HG03159 (cell line): ENCODE results near the gene FILIP1.

Source experiments
- ATAC-seq: cut with Tn5 transposase; IDR thresholded peaks from one replicate; pipeline ENCODE4 v1.9.1; 2021; ENCODE audit warnings: mild to moderate bottlenecking, moderate library complexity; ENCODE audit not compliant: unreplicated experiment

The FILIP1 gene

GRCh38 chr6:75393806-75394205 lies 99.8 kb downstream of the FILIP1 start:
- no peak for ATAC-seq

DNA sequence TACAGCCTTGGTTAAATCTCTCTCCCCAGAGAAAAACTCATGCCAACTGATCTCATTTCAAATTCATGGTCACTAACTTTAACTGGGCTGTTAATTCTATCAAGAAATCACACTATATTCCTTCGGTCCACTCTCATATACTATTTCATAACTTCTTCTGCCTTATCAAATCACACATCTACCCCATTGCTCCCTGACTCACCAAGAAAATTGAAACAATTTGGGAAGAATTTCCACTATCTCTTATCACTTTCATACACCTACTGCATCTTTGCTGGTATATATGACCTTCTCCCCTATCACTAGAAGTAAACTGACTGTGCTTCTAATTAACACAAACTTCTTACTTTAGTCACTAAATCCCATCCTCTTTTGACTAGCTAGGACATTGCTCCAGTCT lies 102.3 kb downstream of the FILIP1 start:
- no peak for ATAC-seq

DNA sequence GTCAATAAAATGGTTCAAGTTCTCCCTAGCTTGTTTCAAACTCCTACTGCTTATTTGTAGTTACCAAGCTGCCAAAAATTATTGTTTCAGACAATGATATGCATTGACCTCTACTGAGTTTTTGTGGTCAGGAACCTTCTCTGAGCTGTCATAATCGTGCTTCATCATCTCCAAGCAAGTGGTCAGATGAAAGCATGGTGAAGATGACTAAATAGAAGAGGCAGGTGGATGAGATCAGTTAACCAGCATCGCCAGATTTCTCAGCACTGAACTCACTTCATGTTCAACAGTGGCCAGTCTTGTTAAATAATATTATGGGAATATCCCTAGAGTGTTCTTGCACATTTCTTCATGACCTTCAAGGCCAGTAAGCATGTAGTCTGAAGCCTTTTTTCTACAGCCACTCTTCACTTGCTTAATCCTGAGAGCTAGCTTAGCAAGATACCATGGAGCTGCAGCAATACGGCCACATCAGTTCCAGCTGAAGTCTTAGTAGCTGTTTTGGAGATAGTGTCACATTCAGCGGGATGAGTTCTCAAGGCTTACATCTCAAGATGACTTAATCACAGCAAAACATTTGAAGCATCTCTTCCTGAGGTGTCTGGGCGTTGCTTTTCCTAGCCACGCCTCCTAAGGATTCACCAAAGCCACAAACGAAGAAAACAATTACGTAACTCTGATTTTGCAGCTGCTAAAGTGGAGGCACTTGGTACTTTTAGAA lies 107.4 kb downstream of the FILIP1 start:
- no peak for ATAC-seq

DNA sequence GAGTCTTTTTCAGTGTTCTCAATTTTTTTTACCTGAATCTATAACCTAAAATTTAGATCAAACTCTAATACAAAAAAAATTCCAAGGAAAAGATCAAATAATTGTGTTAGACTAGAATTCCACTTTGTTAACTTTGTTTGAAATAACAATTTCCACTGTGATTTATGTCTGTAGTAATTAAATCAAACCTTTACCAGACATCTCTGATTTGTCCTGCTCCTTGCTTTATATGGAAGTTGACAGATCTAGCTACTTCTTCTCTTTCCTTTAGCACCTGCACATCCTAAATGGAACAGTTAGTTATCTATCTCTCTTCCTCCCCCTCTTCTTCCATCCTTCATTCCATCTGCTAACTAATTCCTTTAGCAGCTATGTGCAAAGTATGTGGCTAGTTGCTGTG lies 109.5 kb downstream of the FILIP1 start:
- ATAC-seq, result no peak

DNA sequence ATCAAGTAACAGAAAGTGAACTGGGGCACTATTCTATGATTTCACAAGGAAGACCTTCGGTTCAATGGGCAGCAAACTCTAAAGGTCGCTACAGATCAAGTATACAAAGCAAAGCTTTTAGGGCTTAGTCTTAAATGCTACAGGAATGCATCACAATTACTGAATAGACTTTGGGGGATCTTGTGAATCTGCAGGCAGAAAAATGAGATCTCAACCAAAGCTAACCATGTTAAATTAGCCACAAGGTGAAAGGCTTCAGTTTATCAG lies 111.0 kb downstream of the FILIP1 start:
- ATAC-seq, result no peak

DNA sequence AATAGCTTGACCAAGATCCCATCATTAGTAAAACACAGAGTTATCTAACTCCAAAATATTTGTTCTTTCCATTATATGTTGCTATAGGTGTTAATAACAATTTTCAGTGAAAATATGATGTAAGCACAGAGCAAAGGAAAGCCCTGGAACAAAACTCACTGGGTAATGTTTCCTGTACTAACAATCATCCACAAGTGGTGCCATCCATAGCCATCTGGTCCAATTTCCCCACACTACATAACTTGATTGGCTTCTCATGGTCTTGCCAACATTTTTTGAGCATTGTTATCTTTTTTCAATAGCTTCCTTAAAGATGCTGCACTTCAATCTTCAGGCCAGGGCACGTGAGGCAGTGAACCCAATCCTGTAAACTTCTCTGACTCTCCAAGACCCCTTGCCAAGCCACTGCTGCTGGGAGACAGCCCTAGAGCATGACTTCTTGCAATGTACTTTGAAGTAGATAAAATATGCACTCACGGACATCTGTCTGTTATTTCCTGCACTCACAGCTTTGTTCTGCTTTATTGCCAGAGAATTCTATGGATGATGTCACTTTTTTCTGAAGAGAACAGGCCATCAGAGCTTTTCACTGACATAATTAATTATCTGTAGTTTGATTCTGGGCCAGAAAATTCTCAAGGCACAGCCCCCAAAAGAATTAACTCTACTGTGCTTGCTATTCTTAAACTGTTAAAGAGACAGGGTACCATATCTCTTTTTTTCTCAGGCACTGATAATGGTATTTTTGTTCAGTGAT lies 111.5 kb downstream of the FILIP1 start:
- ATAC-seq, result no peak

GRCh38 chr6:75379536-75379935 lies 114.1 kb downstream of the FILIP1 start:
- no peak for ATAC-seq

DNA sequence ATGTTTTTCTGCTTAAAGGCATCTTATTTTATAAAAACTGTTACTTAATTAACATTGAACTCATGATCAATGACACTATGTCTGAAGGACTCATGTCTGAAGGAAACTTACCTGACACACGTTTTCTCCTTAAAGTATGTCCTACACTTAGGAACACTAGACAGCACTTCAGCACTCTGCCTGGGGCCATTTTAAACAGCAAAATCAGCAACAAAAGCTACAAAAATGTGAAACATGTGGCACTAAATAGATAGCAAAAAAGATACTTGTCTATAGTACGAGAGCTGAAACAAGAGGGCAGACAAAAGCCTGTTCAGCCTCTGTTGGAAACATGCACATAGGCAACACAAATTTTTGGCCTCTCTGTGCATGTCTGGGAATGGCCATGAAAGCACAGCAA lies 115.5 kb downstream of the FILIP1 start:
- ATAC-seq, result no peak

GRCh38 chr6:75377386-75377785 lies 116.2 kb downstream of the FILIP1 start:
- no peak for ATAC-seq

DNA sequence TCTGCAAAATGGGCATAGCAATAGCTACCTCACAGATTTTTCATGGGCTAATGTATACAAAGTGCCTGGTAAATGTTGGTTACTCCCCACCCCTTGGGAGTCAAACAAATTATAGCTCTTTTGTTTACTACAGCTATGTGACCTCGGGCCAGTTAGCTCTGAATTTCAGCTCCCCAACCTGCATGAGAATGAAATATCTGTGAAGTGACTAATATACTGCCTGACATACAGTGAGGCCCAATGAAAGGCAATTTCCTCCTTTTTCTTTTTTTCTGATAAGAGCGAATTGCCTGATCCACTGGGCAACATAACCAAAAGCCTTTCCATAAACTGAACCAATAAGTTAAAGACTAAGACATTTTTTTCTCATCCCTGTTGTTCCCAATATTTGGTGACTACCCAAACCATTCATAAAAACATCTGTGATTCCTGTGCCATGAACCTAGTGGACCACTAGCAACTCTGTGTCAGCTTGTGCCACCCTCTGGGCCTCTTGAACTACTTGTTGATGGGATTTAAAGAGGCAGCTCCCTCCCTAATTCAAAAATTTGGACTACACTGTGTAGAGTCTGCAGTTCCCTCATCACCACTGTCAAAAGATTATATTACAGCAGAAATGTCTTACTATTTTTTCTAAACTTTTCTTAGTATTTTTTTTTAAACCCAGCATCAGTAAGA lies 117.1 kb downstream of the FILIP1 start:
- ATAC-seq, result no peak

GRCh38 chr6:75374961-75375400 lies 118.6 kb downstream of the FILIP1 start:
- no peak for ATAC-seq

GRCh38 chr6:75372884-75373283 lies 120.7 kb downstream of the FILIP1 start:
- no peak for ATAC-seq

GRCh38 chr6:75370011-75370410 lies 123.6 kb downstream of the FILIP1 start:
- ATAC-seq, result no peak

DNA sequence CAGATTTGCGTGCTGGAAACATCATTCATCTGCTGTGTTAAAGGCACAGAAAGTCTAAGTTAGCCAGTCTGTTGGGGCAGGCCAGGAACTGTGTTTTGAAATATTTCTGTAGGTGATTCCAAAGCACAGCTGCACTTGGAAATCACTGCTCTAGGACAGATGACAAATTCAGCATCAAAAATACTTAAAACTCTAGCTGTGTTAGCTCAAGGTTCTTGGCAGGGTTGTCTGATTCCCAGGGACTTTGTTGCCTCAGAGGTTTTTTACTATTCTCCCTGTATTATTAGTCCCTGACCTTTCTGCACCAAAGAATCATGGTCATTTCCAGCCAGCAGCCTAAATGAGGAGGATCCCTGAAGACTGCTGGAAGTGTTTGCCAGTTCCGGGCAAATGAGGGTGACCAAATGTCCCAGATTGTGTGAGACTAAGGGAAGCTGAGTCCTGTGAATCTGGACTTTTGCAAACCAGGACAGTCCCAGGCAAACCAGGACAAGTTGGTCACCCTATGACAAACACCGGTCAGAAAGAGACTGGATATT lies 124.7 kb downstream of the FILIP1 start:
- no peak for ATAC-seq

- no peak for ATAC-seq
Observed at GRCh38 chr6:75368151-75368779, 125.3 kb downstream of the FILIP1 start.

DNA sequence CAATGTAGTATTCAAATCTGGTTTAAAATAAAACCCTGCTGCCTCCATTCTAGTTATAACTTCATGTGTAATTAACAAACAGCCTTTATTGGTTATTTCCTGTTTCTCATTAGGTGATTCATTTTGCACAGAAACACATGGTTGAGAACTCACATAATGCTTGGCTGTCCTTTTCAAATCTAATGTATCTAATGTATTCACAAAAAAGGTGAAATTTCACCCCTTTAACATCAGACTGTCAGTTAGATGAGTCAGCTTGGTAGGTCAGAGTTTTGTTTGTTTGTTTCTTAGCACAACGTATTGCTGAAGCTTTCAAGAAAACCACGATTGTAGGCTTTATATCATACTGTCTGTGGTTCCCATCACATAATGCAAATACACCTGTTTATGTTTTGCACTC lies 130.3 kb downstream of the FILIP1 start:
- peak; percentile 51 for ATAC-seq

DNA sequence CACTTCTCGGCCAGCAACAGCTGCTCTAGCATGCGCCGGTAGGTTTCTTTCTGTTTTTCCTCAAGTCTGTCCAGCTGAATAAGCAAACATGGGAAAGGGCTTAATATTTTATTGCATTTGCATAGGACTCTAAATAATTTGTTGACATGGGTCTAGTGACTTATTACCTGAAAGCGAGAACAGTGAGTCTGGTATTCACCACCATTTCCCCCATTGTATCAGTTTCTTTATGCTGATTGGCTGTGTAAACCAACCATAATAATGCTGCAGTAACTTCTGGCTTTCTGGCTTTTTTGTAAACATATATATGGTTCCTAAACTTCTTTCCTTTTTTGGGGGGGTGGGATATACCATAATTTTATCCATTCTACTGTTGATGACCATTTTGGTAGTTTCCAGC lies 140.0 kb downstream of the FILIP1 start:
- no peak for ATAC-seq

- no peak for ATAC-seq
Observed at GRCh38 chr6:75351570-75351969, 142.0 kb downstream of the FILIP1 start.

DNA sequence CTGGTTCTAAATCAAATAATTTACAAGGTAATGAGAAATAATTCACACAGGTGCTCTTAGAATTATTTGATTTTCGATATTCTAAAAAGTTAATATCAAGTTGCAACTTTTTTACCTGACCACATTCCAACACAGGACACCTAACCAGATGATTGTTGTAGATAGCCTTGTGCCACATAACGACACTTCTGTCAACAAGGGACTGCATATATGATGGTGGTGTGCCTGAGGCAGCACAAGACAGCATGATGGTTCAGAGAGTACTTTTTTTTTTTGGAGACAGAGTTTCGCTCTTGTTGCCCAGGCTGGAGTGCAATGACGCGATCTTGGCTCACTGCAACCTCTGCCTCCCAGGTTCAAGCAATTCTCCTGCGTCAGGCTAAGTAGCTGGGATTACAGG lies 142.8 kb downstream of the FILIP1 start:
- no peak for ATAC-seq

DNA sequence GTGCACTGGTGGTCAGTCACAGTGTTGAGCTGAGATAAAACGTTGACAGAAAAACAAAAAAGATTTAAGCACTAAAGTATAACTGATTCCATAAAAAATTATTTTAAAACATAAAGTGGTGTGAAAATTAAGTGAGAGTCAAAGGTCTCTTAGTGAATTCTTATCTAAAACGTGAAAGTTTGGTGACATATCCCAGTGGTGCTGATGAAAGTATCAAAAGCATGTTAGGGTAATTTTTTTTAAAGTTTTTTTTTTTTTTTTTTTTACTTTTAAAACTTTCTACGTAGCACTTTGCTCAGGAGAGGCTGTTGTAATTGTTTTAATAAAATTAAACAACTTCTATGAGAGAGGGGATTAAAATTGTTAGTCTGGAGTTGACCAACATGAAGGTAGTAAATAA lies 143.4 kb downstream of the FILIP1 start:
- ATAC-seq, result no peak

- no peak for ATAC-seq
Observed at GRCh38 chr6:75349262-75349984, 144.2 kb downstream of the FILIP1 start.
